Right lobe of liver (tissue), 6 donors: ENCODE results near the gene CKAP5. TPM values are rescaled to one million over a fixed set of nuclear protein-coding genes. Genes with fewer than 3 reads are reported as not detected.
A peak's percentile ranks its signal among the peaks of the same experiment; 100 is the strongest.

Experiments used
- ATAC-seq, 4 donors: fragments of 200-7000 bp; cut with Tn5 transposase; one replicate each; pipeline ENCODE4 v1.9.1; 2020; ENCODE audit warnings: mild to moderate bottlenecking in 4 of 4, moderate library complexity in 4 of 4
- DNase-seq, 3 donors: peaks; one replicate each; pipeline ENCODE4 v3.0.0-alpha.2; 2020
- H3K27ac ChIP-seq, 3 donors: fragments of 200-600 bp; one replicate each; pipeline ENCODE4 v1.8.0; 2022
- H3K27me3 ChIP-seq, 2 donors: fragments of 200-600 bp; one replicate each; pipeline ENCODE4 v1.8.0; 2022
- H3K36me3 ChIP-seq, 4 donors: fragments of 200-600 bp; sonication (generic) in 1 of 4; one replicate each; pipeline versions ENCODE4 v1.5.1 to v1.8.0; 2017 to 2022; ENCODE audit warnings: control low read depth in 1 of 4
- H3K4me1 ChIP-seq, 4 donors: fragments of 200-600 bp; sonication (generic) in 1 of 4; one replicate each; pipeline versions ENCODE4 v1.5.1 to v1.8.0; 2017 to 2022; ENCODE audit warnings: control low read depth in 1 of 4
- H3K4me3 ChIP-seq, 3 donors: fragments of 200-600 bp; one replicate each; pipeline ENCODE4 v1.8.0; 2022
- H3K9me3 ChIP-seq, 4 donors: fragments of 200-600 bp; sonication (generic) in 1 of 4; one replicate each; pipeline versions ENCODE4 v1.5.1 to v1.8.0; 2017 to 2022; ENCODE audit warnings: control low read depth in 1 of 4
- CTCF ChIP-seq, 4 donors: fragments of 200-600 bp in 3 of 4; fragments of 450-650 bp in 1 of 4; IDR thresholded peaks; one replicate each; pipeline versions ENCODE4 v1.5.1 to v1.8.0; 2016 to 2022; ENCODE audit warnings: antibody characterized with exemption in 4 of 4, mild to moderate bottlenecking in 2 of 4
- POLR2A ChIP-seq: fragments of 450-650 bp; IDR thresholded peaks from one replicate; pipeline ENCODE4 v1.6.1; 2017; ENCODE audit warnings: antibody characterized with exemption, mild to moderate bottlenecking
- WGBS: methylation state at CpG from one replicate; pipeline ENCODE4 v1.1.6; 2018; ENCODE audit warnings: low coverage, low lambda C conversion rate; ENCODE audit not compliant: insufficient coverage; ENCODE audit errors: missing lambda C conversion rate; 5-methylcytosine and 5-hydroxymethylcytosine counted together
- intact Hi-C, 2 donors: fragments of 100-400 bp; cut with DNase I; formaldehyde crosslinking; loops; one replicate each; pipeline versions ENCODE4 v1.11.2 to v1.14.1; 2022
- total RNA-seq, 6 experiments: library from RNA; depleted of rRNA in 2 of 6; stranded (reverse); fragments of >200 nt in 2 of 6; fragmentation: NEBNext Ultra II Directional in 3 of 6; extraction: Animal tissue kit (Norgen Biotek cat#: 25700) in 3 of 6; gene quantifications; one replicate each; pipeline versions ENCODE4 v1.1.0 to v1.2.4, GENCODE V29; 2016 to 2023
- donor health status: DM: no; HTN: yes; CAD: no.
- donor health status: DM: no; HTN: no; CAD: no.
- donor health status: DM: no; HTN: no; CAD: no.
- donor health status: DM: no; HTN: yes; CAD: no.
- donor health status: DM: no; HTN: yes; CAD: no.

Gene CKAP5
- total RNA-seq, 6 experiments from 2014 or later, result 12.9 to 30.2 (median 21.2) TPM

GRCh38 chr11:46736615-46737014 lies 109.5 kb downstream of the CKAP5 start:
- ATAC-seq, result peak; percentile 45 to 73 (median 54)
- no peak for DNase-seq

GRCh38 chr11:46736146-46736545 lies 109.9 kb downstream of the CKAP5 start:
- H3K27me3 ChIP-seq, result no peaks in the 10 kb centered on the region
- peak overlapping the region; percentile 20 to 78 (median 36) for H3K27ac ChIP-seq
- WGBS, result 89% methylated on average over 6 of the region's 7 CpGs
- peaks cover 0 to 93% (median 44%) of the 10 kb centered on the region in 4 donors for H3K36me3 ChIP-seq
- no peak overlapping the region for H3K4me3 ChIP-seq
- H3K4me1 ChIP-seq, result peaks cover 0 to 33% (median 13%) of the 10 kb centered on the region in 4 donors
- intact Hi-C loops, result no loop called here
- DNase-seq (peak in 1 of 3 donors; percentile 27), ATAC-seq (peak in 2 of 4 donors; percentile 5 to 6)
- no peaks in the 10 kb centered on the region for H3K9me3 ChIP-seq
- TF ChIP-seq CTCF (IDR thresholded peaks at IDR 0.05) (no peak), POLR2A (no peak)

More at GRCh38 chr11:46736615-46737014, 109.5 kb downstream of the CKAP5 start:
- TF ChIP-seq CTCF (IDR thresholded peaks at IDR 0.05) (no peak), POLR2A (no peak)
- intact Hi-C loops, result no loop called here
- Histone ChIP-seq H3K9me3 (no peaks in the 10 kb centered on the region), H3K36me3 (peaks cover 2 to 94% (median 47%) of the 10 kb centered on the region in 4 donors), H3K27me3 (no peaks in the 10 kb centered on the region), H3K27ac (peak overlapping the region; percentile 20 to 78 (median 36)), H3K4me1 (peaks cover 0 to 33% (median 13%) of the 10 kb centered on the region in 4 donors), H3K4me3 (no peak overlapping the region)
- 65% methylated on average over 5 of the region's 5 CpGs for WGBS

GRCh38 chr11:46733234-46733633 lies 112.8 kb downstream of the CKAP5 start:
- H3K27me3 ChIP-seq, result no peaks in the 10 kb centered on the region
- TF ChIP-seq POLR2A (no peak), CTCF (IDR thresholded peaks at IDR 0.05) (no peak)
- DNase-seq (peak in 1 of 3 donors; percentile 10), ATAC-seq (no peak)
- H3K4me3 ChIP-seq, result no peak overlapping the region
- no peak overlapping the region for H3K27ac ChIP-seq
- H3K36me3 ChIP-seq, result peaks cover 0 to 90% (median 37%) of the 10 kb centered on the region in 4 donors
- no peaks in the 10 kb centered on the region for H3K9me3 ChIP-seq
- intact Hi-C loops, result no loop called here
- H3K4me1 ChIP-seq, result peaks cover 0 to 43% (median 13%) of the 10 kb centered on the region in 4 donors
- WGBS, result 56% methylated on average over 1 of the region's 1 CpG

GRCh38 chr11:46731545-46731944 lies 114.5 kb downstream of the CKAP5 start:
- Histone ChIP-seq H3K27ac (no peak overlapping the region), H3K4me1 (peaks cover 0 to 47% (median 13%) of the 10 kb centered on the region in 4 donors), H3K36me3 (peaks cover 0 to 95% (median 44%) of the 10 kb centered on the region in 4 donors), H3K27me3 (no peaks in the 10 kb centered on the region), H3K4me3 (no peak overlapping the region), H3K9me3 (no peaks in the 10 kb centered on the region)
- 68% methylated on average over 4 of the region's 4 CpGs for WGBS
- no peak for ATAC-seq
- TF ChIP-seq POLR2A (no peak), CTCF (IDR thresholded peaks at IDR 0.05) (no peak)
- intact Hi-C loops, result no loop called here
- DNase-seq, result peak in 1 of 3 donors; percentile 6
